ENCODE results near the gene HDAC6.

HDAC6 gene

DNA sequence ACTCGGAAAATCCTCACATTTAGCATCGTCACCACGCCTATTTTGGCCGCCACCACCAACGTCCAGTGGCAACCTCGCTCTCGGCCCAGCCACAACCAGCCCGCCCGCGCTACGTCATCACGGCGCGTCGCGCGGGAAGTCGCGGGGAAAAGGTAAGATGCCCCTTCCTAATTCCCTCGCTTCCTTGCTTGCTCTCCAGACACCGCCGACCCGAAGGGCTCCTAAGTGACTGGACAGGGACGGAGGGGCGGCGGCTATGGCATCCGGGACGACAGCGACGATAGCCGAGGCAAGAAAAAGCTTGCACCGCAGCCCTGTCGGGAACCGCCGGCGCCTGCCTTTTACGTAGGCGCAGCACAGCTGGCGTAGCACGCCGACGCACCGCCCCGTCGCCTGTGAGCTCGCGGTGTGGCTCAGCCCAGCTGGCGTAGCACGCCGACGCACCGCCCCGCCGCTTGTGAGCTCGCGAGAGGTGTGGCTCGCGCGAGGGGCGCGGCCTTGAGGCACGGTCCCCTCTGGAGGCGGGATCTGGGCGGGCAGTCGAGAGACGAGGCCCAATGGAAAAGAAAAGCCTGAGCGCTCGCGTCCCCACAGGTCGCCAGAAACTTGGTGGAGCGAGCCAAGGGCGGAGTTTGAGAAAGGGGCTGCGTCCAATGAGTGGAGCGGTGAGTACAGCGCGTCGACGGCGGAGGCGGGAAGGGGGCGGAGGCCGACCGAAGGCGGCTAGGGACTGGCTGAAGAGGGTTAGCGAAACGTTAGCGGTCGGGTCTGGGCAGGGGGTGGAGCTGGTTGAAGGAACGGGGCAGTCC is at the start of gene HDAC6:
HDAC6 (plus strand) TSS at position 788 of the 809 bp plus-strand sequence. CDS start 626 bp downstream, outside the sequence.
- peak; percentile 95 for DNase-seq

DNA sequence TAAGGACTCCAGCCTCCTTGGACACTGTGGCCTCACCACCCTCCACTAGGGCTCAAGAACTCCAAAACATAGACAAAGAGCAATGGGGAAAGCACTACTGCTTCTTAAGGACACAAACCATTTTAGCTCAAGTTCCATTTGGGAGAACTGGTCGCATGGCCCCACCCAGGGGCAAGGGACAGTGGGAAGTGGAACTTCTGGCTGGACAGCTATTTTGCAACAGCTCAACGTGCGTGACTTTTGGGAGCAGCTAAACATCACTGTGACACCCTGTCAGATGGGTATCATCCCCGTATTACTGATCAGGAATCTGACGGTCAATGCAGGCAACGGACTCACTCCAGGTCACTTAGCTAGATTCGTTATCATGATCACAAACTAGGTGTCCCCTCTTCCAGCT is 49.4 kb upstream of the HDAC6 start:
- no peak for DNase-seq

DNA sequence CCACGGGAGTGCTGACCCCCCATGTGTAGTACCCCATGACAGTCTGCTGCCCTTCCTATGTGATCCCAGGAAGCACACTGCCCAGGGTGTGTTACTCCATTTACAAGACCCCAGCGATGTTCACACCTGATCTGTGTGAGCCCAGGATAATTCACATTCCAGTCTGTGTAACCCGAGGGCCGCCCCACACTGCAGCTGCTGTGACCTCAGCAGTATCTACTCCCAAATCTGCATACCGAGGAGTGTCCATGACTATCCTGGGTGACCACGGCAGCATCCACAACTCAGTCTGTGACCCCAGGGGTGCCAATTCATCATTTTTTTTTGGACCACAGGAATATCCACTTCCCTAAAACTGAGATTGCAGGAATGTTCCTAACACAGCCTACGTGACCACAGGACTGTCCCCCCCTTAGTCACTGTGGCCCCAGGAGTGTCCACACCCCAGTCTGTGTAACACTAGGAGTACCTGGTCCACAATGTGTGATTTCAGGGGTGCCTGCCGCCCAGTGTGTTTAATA is 48.1 kb upstream of the HDAC6 start:
- no peak for DNase-seq

DNA sequence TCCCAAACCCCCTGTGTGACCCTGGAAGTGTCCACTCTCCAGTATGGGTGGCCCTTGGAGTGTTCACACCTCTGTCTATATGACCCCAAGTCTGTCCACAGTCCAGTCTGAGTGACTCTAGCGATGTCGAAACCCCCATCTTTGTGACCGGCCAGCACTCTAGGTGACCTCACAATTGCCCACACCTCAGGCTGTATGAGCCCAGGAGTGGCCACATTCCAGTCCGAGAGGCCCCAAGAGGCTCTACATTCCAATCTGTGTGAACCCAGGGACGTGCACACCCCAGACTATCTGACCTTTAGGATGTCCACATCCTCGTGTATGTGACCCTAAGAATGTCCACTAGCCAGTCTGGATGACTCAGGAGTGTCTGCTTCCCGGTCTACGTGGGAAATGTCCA is 47.6 kb upstream of the HDAC6 start:
- DNase-seq, result no peak

DNA sequence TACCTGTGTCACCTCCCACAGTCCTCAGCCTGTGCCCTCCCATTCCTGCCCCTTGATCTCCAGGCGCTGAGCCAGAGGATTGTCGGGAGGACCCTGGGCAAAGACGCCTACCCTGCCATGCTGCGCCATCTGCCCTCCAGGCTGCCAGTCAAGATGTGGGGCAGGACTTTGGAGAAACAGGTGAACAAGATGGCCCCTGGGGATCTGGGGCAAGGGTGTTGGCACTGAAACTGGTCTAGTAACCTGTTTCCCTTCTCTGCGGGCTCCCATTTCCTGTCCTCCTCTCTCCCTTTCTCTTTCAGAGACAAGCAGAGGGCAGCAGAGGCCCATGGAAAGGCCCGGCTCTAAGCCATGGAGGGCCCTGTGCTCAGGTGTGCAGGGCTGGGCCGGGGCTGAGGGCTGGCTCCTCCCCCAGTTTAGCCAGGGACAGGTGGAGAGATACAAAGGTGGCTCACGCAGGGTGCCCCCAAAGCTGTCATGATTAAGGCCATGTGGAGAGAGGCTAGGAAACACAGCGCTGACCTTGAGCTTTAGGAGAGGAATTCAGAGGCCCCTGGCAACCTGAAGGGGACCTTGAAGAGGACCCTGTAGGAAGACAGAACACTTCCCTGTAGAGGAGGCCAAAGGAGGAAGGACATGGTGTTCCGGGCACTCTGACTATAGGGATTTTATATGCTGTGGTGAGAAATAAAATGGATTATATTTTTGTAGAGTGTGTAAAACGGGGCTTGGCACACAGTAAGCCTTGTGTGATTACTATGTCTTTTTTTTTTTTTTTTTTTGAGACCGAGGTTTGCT is 40.0 kb upstream of the HDAC6 start, which contains the start of gene GLOD5:
GLOD5 (plus strand) TSS at position 74 of the 798 bp plus-strand sequence; CDS start at position 118, 44 bp downstream.
- no peak for DNase-seq

DNA sequence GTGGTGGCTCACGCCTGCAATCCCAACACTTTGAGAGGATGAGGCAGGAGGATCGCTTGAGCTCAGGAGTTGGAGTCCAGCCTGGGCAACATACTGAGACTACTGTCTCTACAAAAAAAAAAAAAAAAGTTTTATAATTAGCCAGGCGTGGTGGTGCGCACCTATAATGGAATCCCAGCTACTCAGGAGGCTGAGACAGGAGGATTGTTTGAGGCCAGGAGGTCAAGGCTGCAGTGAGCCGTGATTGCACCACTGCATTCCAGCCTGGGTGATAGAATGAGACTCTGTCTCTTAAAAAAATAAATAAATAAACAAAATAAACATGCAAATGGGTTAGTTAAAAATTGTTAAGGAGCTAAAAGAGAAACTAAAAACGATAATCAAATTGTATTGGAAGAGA is 32.6 kb upstream of the HDAC6 start:
- no peak for DNase-seq

DNA sequence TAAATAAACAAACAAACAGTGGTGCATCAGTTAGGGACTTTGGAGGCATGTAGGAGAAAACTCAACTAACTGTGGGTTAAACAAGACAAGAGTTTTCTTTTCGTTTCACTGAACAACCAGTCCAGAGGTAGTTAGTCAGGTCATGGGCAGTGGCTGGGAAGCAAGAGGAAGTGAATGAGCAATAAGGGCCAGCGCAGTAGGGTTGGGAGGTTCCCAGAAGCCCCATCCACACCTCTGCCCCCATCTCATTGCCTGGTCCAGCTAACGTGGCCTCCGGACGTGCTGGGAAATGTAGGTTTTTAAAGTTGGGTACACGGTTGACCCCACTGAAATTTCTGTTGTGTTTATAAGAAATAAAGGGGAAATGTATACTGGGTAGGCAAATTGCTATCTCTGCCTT is 31.6 kb upstream of the HDAC6 start:
- DNase-seq, result no peak

DNA sequence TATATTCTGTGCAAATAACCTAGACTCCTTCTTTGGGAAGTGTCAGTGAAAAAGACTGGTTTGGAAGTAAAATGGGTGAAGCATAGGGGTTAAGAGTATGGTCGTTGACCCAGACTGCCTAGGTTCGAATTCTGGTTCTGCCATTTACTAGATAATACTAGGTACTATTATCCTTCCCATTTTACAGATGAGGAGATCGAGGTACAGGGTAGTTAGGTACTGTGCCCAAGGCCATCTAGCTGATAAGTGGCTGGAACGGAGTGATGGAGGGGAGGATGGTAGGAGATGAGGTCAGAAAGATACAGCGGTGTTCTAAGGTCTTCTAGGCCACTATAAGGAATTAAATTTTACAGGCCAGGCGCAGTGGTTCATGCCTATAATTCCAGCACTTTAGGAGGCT is 29.3 kb upstream of the HDAC6 start:
- DNase-seq, result no peak

DNA sequence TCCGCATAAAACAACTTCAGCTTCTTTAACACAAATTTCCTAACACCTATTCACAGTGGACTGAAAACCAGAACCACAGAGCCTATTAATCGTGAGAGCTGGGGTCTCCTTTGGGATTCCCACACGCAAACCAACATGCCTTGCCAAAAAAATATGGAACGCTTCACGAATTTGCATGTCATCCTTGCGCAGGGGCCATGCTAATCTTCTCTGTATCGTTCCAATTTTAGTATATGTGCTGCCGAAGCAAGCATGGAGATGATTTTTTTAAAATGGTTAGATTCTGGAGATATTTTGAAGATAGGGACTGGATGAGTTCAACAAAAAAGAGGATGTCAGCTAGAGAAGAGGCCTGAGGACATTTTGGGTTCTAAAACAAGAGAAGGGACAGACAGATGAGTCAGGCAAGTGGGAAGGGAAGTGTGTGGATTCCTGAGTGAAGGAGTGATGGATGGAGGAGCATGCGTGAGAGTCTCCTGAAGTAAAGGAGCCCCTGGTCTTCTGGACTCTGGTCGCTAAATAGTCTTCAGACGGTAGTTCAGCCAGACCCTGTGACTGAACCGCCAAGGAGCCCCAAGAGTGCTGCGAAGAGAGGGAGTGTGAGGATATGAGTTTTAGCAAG is 24.9 kb upstream of the HDAC6 start:
- no peak for DNase-seq

DNA sequence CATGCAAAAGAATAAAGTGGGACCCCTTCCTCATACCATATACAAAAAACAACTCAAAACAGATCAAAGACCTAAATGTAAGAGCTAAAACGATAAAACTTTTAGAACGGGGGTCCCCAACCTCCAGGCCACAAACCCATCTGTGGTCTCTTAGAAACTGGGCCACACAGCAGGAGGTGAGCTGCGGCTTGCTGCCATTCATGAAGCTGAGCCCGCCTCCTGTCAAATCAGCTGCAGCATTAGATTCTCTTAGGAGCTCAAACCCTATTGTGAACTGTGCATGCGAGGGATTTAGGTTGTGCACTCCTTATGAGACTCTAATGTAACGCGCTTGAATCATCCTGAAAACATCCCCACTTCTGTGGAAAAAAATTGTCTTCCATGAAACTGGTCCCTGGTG is 22.5 kb upstream of the HDAC6 start:
- DNase-seq, result no peak

DNA sequence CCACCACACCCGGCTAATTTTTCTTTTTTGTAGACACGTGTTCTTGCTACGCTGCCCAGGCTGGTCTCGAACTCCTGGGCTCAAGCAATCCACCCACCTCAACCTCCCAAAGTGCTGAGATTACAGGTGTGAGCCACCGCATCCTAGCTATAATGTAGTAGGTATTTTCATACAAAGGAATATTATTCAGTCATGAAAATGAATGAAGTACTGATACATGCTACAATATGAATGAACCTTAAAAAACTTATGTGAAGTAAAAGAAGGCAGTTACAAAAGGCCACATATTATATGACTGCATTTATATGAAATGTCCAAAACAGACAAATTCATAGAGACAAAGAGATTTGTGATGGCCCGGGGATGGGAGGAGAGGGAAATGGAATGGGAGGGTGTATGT is 20.2 kb upstream of the HDAC6 start:
- no peak for DNase-seq

DNA sequence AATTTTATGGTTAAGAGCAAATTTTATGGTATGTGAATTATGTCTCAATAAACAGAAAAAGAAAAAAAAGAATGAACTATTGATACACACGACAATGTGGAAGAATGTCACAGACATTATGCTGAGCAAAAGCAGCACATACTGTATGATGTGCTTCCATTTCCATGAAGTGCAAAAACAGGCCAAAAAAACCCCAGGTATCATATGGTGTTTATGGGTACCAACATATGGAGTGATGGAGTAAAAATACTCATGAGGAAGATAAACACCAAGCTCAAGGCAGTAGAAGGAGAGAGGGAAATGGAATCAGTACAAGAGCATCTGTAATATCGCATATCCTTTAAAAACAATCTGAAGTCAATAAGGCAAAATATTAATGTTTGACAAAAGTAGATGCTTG is 19.7 kb upstream of the HDAC6 start:
- DNase-seq, result no peak

DNA sequence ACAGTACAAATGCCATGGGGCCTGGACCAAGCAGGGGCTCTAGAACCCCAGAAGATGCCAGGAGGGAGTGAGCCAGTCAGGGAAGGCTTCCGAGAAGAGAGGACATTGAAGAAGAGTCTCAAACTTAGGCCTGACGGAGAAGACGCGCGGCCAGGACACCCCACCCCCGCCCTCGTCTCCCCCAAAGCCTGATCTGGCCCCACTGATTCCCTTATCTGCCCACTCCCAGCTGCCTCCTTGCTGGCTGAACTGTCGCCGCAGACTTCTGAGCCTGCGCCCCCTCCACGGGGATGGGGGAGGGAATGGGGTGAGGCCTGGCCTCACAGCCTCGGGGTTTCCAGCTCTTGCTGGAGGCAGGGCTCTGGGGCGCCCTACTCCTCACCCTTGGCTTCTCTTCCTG is 19.1 kb upstream of the HDAC6 start:
- DNase-seq, result no peak

DNA sequence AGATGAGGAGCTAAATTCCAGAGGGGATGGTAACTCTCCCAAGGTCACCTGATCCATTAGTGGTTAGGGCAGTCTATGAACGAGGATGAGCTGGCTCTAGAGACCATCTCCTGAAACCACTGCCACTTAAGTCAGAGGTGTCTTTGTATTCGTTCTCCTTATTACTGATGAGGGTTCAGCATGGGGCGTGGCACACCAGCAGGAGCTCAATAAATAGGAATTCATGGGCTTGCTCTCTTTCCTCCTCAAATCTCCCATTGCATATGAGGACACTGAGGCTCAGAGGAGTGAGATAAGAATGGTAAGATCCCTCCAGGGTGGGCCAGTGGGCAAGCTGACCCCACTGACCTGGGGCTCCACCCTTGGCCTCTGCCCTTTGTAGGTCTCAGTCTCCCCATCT is 17.1 kb upstream of the HDAC6 start:
- no peak for DNase-seq

DNA sequence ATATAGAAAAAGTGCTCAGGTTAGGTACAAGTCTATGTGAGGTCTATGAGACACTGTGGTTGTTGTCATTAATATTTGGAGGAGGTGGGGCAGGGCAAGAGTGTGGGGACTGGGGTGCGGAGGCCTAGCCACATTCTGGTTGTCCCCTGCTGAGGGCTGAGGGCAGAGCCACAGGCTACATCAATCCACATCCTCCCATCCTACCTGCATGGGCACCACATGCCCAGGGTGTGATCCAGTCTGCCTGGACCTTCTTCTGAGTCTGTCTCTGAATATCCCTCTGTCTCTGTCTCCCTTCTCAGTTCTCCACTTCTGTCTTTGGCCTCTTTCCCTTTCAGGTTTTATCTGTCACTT is 16.7 kb upstream of the HDAC6 start:
- no peak for DNase-seq

DNA sequence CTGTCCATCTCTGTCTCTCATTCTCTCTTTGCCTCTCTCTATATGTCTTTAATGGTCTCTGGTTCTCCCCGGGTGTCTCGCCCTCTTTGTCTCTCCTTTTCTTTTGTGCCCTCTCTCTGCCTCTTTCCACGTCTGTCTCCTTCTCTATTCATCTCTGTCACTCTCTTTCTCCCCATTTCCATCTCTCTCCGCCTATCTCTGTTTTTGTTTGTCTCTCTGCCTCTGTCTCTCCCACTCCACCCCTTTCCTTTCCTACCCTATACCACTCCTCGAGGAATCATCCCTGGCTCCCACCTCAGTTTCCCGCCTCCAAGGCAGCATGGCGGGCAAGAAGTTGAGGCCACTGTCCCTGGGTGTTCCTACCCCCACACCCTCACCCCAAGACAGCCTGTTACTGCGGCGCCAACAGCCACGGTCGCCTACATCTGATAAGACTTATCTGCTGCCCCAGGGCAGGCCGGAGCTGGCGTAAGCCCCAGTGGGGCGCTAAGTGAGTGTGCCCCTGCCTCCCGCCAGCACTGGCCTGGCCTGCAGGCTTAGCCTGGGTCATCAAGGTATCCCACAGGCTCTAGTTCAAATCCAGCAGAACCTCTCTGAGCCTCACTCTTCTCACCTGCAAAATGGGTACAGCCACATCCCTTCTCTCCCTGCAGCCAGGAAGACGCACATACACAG is 16.2 kb upstream of the HDAC6 start:
- DNase-seq, result no peak

DNA sequence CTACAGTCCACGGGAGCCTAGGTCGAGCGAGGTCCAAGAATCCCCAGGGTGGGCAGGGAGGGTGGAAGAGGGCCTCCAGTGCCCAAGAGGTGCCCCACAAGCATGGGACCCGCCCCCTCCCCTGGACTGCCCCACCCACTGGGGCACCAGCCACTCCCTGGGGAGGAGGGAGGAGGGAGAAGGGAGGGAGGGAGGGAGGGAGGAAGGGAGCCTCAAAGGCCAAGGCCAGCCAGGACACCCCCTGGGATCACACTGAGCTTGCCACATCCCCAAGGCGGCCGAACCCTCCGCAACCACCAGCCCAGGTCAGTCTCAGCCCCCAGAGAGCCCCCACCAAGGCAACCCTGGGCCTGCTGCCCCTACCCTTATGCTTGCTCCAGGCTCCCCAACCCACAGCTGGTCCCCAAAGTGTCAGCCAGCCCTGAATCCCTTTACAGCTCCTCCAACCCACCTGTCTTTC is 15.5 kb upstream of the HDAC6 start, which contains the start of gene GATA1:
GATA1 (plus strand) TSS at position 250 of the 460 bp plus-strand sequence. CDS start 4,520 bp downstream, outside the sequence.
- no peak for DNase-seq

DNA sequence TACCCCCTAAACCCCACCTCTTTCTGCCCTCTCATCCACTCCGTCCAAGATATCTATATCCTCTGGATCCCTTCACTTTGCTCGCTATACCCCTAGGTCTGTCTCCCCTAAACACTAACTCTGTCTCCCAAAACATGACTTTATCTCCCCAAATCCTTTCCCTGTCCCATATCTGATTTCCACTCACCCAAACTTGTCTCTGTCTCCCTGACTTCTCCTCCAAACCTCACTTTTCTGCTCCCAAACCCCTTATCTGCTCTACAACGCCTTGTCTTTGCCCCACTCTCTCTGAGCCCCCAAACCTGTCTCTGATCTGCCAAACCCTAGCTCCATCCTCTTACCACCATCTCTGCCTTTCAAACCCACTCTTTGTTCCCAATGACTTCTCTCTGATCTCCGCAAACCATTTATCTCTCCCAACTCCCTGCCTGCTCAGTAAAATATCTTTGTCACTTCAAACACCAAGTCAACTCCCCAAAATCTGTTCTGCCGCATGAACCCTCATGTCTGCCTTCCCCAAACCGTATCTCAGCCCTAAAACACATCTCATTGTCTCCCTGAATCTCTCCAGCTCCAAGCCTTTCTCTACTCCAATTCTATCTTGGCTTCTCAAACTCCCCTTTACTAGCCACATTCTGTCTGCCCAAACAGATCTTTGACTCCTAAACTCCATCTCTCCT is 14.9 kb upstream of the HDAC6 start:
- no peak for DNase-seq

DNA sequence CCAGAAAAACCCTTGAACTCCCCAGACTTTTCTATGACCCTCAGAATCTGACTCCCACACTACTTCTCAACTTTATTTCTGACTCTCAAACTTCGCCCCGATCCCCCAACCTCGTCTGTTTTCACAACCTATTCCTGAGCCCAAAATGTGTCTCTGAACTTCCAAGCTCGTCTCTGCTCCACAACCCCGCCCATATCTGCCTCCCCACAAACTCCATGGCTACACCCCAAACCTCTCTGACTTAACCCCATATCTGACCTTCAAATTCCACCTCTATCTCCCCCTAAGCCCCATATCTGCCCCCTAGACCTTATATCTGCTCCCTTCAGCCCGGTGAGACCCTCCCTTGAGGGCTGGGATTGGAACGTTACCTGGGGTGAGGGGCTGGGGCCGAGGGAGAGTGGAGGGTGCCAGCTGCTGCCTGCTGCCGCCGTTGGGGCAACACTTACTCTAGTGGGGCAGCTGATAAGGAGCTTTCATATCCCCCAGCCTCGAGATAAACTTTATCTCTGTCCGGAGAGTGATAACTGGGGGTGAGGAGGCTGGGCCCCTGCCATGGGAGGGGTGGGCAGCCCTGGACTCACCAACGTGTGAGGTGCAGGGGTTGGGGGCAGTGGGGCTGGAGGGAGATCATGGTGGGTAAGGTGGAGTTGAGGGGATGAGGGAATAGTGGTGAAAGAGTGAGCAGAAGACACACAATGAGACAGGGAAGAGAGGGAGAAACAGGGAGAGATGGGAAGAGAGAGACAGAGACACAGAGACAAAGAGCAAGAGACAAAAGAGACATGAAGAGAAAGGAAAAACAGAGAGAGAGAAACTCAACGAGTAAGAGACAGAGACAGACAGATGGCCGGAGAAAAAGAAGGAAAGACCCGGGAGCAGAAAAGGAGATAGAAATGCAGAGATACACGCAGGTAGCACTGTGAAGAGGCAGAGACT is 14.1 kb upstream of the HDAC6 start:
- no peak for DNase-seq

DNA sequence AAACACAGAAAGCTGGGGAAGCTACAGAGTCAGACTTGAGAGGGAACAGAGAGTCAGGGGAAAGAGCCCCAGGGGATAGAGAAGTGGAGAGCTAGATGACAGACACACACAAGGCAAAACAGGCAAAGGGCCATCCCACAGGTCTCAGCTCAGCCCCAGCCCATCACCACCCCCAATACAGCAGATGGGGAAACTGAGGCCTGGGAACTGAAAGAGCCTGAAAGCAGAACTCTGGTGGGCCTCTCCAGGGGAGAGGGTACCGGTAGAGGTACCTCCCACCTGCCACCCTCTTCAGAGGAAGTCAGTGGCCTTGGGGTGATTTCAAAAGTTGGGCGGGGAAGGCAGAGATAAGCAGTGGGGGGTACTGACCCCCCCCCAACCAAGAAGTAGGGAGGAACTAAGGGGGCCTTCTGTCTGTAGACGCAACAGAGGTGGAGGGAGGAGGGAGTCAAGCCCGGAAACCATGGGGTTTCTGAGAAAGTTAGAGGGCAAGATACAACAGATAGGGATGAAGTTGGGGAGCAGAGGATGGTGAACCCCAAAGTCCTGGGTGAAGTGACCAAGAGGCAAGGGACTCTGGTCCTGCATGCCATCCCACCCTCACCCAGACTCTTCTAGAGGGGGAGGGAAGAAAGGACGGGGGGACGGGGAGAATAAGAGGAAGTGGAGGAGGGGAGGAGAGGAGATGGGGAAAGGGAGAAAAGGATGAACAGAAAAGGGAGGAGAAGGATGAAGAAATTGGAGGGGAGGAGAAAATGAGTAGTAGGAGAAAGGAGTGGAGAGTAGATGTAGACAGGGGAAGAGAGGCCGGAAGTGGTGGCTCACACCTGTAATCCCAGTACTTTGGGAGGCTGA is 12.3 kb upstream of the HDAC6 start:
- no peak for DNase-seq
